IMR-90 (cell line): ENCODE measurements around the gene NKX6-1. TPM values are rescaled to one million over a fixed set of nuclear protein-coding genes. Genes with fewer than 3 reads are reported as not detected.

Experiments
- ATAC-seq: fragments of 200-7000 bp; cut with Tn5 transposase; 2 replicates; pipeline ENCODE4 v1.9.1; 2020; ENCODE audit warnings: low read depth, mild to moderate bottlenecking, moderate library complexity
- BruUV-seq: library from RNA; stranded (reverse); fragments of 400-500 nt; replicated peaks from 2 replicates; lab custom pipeline; 2021; lab: Mats Ljungman, UMichigan
- CTCF ChIA-PET: fragments of 300-600 bp; formaldehyde crosslinking; extraction: SDS; loops from one replicate; lab custom pipeline; 2021; ENCODE audit warnings: antibody characterized with exemption; lab: Yijun Ruan, JAX
- POLR2A ChIA-PET: fragments of 300-600 bp; sonication (Branson Sonifier 250); formaldehyde crosslinking; loops from one replicate; lab custom pipeline; 2022; ENCODE audit warnings: antibody characterized with exemption; ENCODE audit not compliant: unreplicated experiment; lab: Charles Lee
- DNase-seq: peaks from one replicate; pipeline ENCODE4 v3.0.0; 2013
- H2AFZ ChIP-seq: replicated peaks from 2 replicates; pipeline ENCODE3; 2013; ENCODE audit warnings: low read length, mild to moderate bottlenecking; ENCODE audit not compliant: poor library complexity
- H2AK5ac ChIP-seq: 2 replicates; pipeline ENCODE4 v1.6.1; 2013; ENCODE audit warnings: low read depth, low read length, inconsistent platforms
- H2AK9ac ChIP-seq: replicated peaks from 2 replicates; pipeline ENCODE3; 2013; ENCODE audit warnings: mild to moderate bottlenecking, low read depth, low read length, moderate library complexity; ENCODE audit not compliant: poor library complexity
- H2BK120ac ChIP-seq: 2 replicates; pipeline ENCODE4 v1.6.1; 2013; ENCODE audit warnings: low read depth, low read length, inconsistent platforms
- H2BK15ac ChIP-seq: 3 replicates; pipeline ENCODE4 v1.6.1; 2013; ENCODE audit warnings: low read depth, low read length, inconsistent platforms
- H2BK20ac ChIP-seq: 2 replicates; pipeline ENCODE4 v1.6.1; 2013; ENCODE audit warnings: low read depth, mild to moderate bottlenecking, inconsistent platforms, low read length, moderate library complexity
- H2BK5ac ChIP-seq: 2 replicates; pipeline ENCODE4 v1.6.1; 2013; ENCODE audit warnings: mild to moderate bottlenecking, low read depth, low read length, inconsistent platforms; ENCODE audit not compliant: poor library complexity, severe bottlenecking
- H3K14ac ChIP-seq: replicated peaks from 2 replicates; pipeline ENCODE4 v1.6.1; 2013; ENCODE audit warnings: low read depth, low read length, inconsistent platforms
- H3K18ac ChIP-seq: 2 replicates; pipeline ENCODE4 v1.6.1; 2013; ENCODE audit warnings: low read depth, low read length, control low read depth
- H3K23ac ChIP-seq: 2 replicates; pipeline ENCODE4 v1.6.1; 2013; ENCODE audit warnings: low read depth, low read length, inconsistent platforms
- H3K27ac ChIP-seq: 2 replicates; pipeline ENCODE4 v1.5.1; 2013; ENCODE audit warnings: mild to moderate bottlenecking, control low read depth, low read length; ENCODE audit not compliant: insufficient read depth
- H3K27me3 ChIP-seq: 2 replicates; pipeline ENCODE4 v1.6.1; 2013; ENCODE audit warnings: low read length; ENCODE audit not compliant: control insufficient read depth, insufficient read depth
- H3K36me3 ChIP-seq: 2 replicates; pipeline ENCODE4 v1.6.1; 2013; ENCODE audit warnings: low read length, mixed read lengths; ENCODE audit not compliant: control insufficient read depth, insufficient read depth
- H3K4ac ChIP-seq: 2 replicates; pipeline ENCODE4 v1.6.1; 2013; ENCODE audit warnings: low read depth, low read length, inconsistent platforms
- H3K4me1 ChIP-seq: 2 replicates; pipeline ENCODE4 v1.6.1; 2013; ENCODE audit warnings: low read length, mixed read lengths; ENCODE audit not compliant: control insufficient read depth, insufficient read depth
- H3K4me2 ChIP-seq: 2 replicates; pipeline ENCODE4 v1.6.1; 2013; ENCODE audit warnings: low read depth, mild to moderate bottlenecking, control low read depth, low read length, moderate library complexity
- H3K4me3 ChIP-seq: 2 replicates; pipeline ENCODE4 v1.5.1; 2013; ENCODE audit warnings: low read depth, mild to moderate bottlenecking, control low read depth, low read length, moderate library complexity; ENCODE audit not compliant: insufficient read depth
- H3K56ac ChIP-seq: 2 replicates; pipeline ENCODE4 v1.6.1; 2013; ENCODE audit warnings: low read length, inconsistent platforms; ENCODE audit not compliant: insufficient read depth; ENCODE audit errors: extremely low read depth
- H3K79me1 ChIP-seq, 2 experiments: 2 replicates each; pipeline ENCODE4 v1.6.1; 2013; ENCODE audit warnings: low read length in 2 of 2, inconsistent platforms in 1 of 2, low read depth in 1 of 2
- H3K9ac ChIP-seq: 2 replicates; pipeline ENCODE4 v1.6.1; 2013; ENCODE audit warnings: low read depth, low read length, control low read depth
- H3K9me1 ChIP-seq: 2 replicates; pipeline ENCODE4 v1.6.1; 2013; ENCODE audit warnings: low read length, inconsistent platforms; ENCODE audit not compliant: insufficient read depth
- H3K9me3 ChIP-seq: 2 replicates; pipeline ENCODE4 v1.6.1; 2013; ENCODE audit warnings: low read length; ENCODE audit not compliant: control insufficient read depth, insufficient read depth
- H4K20me1 ChIP-seq: 2 replicates; pipeline ENCODE4 v1.6.1; 2013; ENCODE audit warnings: low read length, inconsistent platforms; ENCODE audit not compliant: insufficient read depth
- H4K5ac ChIP-seq: 2 replicates; pipeline ENCODE4 v1.6.1; 2013; ENCODE audit warnings: mild to moderate bottlenecking, low read depth, low read length, control low read depth
- H4K8ac ChIP-seq, 2 experiments: 2 replicates each; pipeline ENCODE4 v1.6.1; 2013; ENCODE audit warnings: low read depth in 2 of 2, low read length in 2 of 2, control low read depth in 1 of 2, inconsistent platforms in 1 of 2
- H4K91ac ChIP-seq: 2 replicates; pipeline ENCODE4 v1.6.1; 2013; ENCODE audit warnings: low read depth, low read length, inconsistent platforms; ENCODE audit not compliant: insufficient read depth
- BHLHE40 ChIP-seq: fragments of 150-350 bp; IDR thresholded peaks from 2 replicates; pipeline ENCODE4 v1.6.1; 2016; ENCODE audit warnings: mild to moderate bottlenecking, low read depth, low read length
- CEBPB ChIP-seq: IDR thresholded peaks from 2 replicates; pipeline ENCODE4 v1.6.1; 2012; ENCODE audit warnings: low read depth, low read length, improper control_type of control experiment
- CHD1 ChIP-seq: IDR thresholded peaks from 2 replicates; pipeline ENCODE4 v1.6.1; 2012; ENCODE audit warnings: low read depth, low read length, improper control_type of control experiment
- FOS ChIP-seq: fragments of 150-350 bp; IDR thresholded peaks from 2 replicates; pipeline ENCODE4 v1.6.1; 2016; ENCODE audit warnings: low read depth, low read length
- MAFK ChIP-seq: IDR thresholded peaks from 2 replicates; pipeline ENCODE4 v1.6.1; 2012; ENCODE audit warnings: low read depth, low read length, improper control_type of control experiment
- MAZ ChIP-seq: IDR thresholded peaks from 2 replicates; pipeline ENCODE4 v1.6.1; 2012; ENCODE audit warnings: low read depth, mild to moderate bottlenecking, low read length, improper control_type of control experiment, moderate library complexity, borderline replicate concordance
- MXI1 ChIP-seq: IDR thresholded peaks from 2 replicates; pipeline ENCODE4 v1.6.1; 2012; ENCODE audit warnings: low read depth, mild to moderate bottlenecking, low read length, moderate library complexity, borderline replicate concordance
- NFE2L2 ChIP-seq: fragments of 150-350 bp; IDR thresholded peaks from 2 replicates; pipeline ENCODE4 v1.6.1; 2016; ENCODE audit warnings: low read depth, mild to moderate bottlenecking, low read length
- POLR2A ChIP-seq: IDR thresholded peaks from 2 replicates; pipeline ENCODE4 v1.6.1; 2012; ENCODE audit warnings: mild to moderate bottlenecking, low read depth, low read length
- RAD21 ChIP-seq: IDR thresholded peaks from 2 replicates; pipeline ENCODE4 v1.6.1; 2012; ENCODE audit warnings: low read length, improper control_type of control experiment
- RCOR1 ChIP-seq: IDR thresholded peaks from 2 replicates; pipeline ENCODE4 v1.6.1; 2012; ENCODE audit warnings: mild to moderate bottlenecking, low read length, improper control_type of control experiment; ENCODE audit not compliant: insufficient replicate concordance
- RFX5 ChIP-seq: IDR thresholded peaks from 2 replicates; pipeline ENCODE4 v1.8.0; 2012; ENCODE audit warnings: low read depth, mild to moderate bottlenecking, low read length, moderate library complexity
- SMC3 ChIP-seq: fragments of 150-350 bp; IDR thresholded peaks from 2 replicates; pipeline ENCODE4 v1.6.1; 2016; ENCODE audit warnings: low read depth, mild to moderate bottlenecking, antibody characterized with exemption, low read length, moderate library complexity
- WGBS, 2 experiments: methylation state at CpG; one replicate each; pipeline versions ENCODE4 v1.1.5 to v1.1.7; 2013; ENCODE audit warnings: missing lambda C conversion rate in 2 of 2; ENCODE audit not compliant: insufficient read length in 1 of 2; ENCODE audit errors: extremely low coverage in 2 of 2; 5-methylcytosine and 5-hydroxymethylcytosine counted together
- dilution Hi-C: fragments of 300-500 bp; cut with HindIII; formaldehyde crosslinking; loops from one replicate; pipeline ENCODE4 v1.14.3; 2018; ENCODE audit warnings: low sequenced_read_pairs; ENCODE audit not compliant: unreplicated experiment
- in situ Hi-C: fragments of 300-500 bp; cut with MboI; formaldehyde crosslinking; loops from 3 replicates; pipeline ENCODE4 v1.14.3; 2019; ENCODE audit warnings: low sequenced_read_pairs, inconsistent platforms, mixed read lengths
- intact Hi-C: fragments of 100-400 bp; cut with micrococcal nuclease; formaldehyde crosslinking; loops from 2 replicates; pipeline ENCODE4 v1.10.0; 2022
- polyA plus RNA-seq, 3 experiments: library from polyadenylated mRNA; depleted of rRNA; stranded (reverse); fragments of >200 nt; gene quantifications; 2 replicates each; pipeline ENCODE4 v1.2.3, GENCODE V29; 2012; ENCODE audit warnings: low replicate concordance in 1 of 3
- total RNA-seq: library from RNA; depleted of rRNA; stranded (reverse); fragments of >200 nt; gene quantifications from 2 replicates; pipeline ENCODE4 v1.2.3, GENCODE V29; 2012
- TF ChIP-seq, protein P1 (sequence below): fragments of 150-350 bp; IDR thresholded peaks from 2 replicates; pipeline ENCODE4 v1.6.1; 2016; ENCODE audit warnings: low read depth, mild to moderate bottlenecking, low read length, moderate library complexity, borderline replicate concordance
- TF ChIP-seq, protein P2 (sequence below): conservative IDR thresholded peaks from 2 replicates; pipeline ENCODE4 v1.5.1; 2012; ENCODE audit warnings: mild to moderate bottlenecking, low read depth, low read length, improper control_type of control experiment
- TF ChIP-seq, protein P3 (sequence below): fragments of 150-350 bp; IDR thresholded peaks from 2 replicates; pipeline ENCODE4 v1.6.1; 2017; ENCODE audit warnings: mild to moderate bottlenecking, antibody characterized with exemption, low read length, low read depth

NKX6-1 gene
- total and polyA plus RNA-seq, 2 of the 4 experiments (the other 2 are of a cell fraction), result under 0.01 to 0.24 TPM

DNA sequence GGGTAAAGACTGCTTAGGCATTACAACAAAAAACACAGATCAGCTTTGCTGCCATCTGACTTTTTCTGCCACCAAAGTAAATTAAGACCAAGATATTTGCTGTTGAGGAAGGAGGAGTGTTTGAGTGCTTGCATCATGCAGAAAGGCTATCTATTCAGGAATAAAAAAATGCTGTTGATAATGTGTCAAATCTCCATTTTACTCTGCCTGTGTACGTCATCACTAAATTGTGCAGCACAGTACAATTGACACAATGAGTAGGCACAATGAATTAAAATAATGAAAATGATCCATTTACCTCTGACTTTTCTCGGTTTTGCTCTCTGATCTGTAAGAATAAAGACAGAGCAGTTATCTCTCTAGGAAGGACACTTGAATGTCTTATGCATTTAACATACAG, 56.3 kb downstream of the NKX6-1 start:
- H3K27ac ChIP-seq, result no peak overlapping the region
- H3K79me1 ChIP-seq, result no peaks in the 10 kb centered on the region
- H2AK9ac ChIP-seq, result no peak overlapping the region
- H2AFZ ChIP-seq, result no peak overlapping the region
- H4K5ac ChIP-seq, result no peak overlapping the region
- H3K27me3 ChIP-seq, result no peaks in the 10 kb centered on the region
- ATAC-seq (no peak), DNase-seq (no peak)
- H3K9ac ChIP-seq, result no peak overlapping the region
- H2BK5ac ChIP-seq, result no peak overlapping the region
- no peak overlapping the region for H4K91ac ChIP-seq
- dilution Hi-C loops, result no loop called here
- TF ChIP-seq BHLHE40, result no peak
- TF ChIP-seq, protein P1, sequence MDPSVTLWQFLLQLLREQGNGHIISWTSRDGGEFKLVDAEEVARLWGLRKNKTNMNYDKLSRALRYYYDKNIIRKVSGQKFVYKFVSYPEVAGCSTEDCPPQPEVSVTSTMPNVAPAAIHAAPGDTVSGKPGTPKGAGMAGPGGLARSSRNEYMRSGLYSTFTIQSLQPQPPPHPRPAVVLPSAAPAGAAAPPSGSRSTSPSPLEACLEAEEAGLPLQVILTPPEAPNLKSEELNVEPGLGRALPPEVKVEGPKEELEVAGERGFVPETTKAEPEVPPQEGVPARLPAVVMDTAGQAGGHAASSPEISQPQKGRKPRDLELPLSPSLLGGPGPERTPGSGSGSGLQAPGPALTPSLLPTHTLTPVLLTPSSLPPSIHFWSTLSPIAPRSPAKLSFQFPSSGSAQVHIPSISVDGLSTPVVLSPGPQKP, result no peak
- TF ChIP-seq RCOR1, result no peak
- no peak for TF ChIP-seq RAD21
- no peak for TF ChIP-seq MAFK
- TF ChIP-seq SMC3, result no peak
- TF ChIP-seq CHD1, result no peak
- TF ChIP-seq CEBPB, result no peak
- TF ChIP-seq RFX5, result no peak
- TF ChIP-seq POLR2A, result no peak
- TF ChIP-seq MXI1, result no peak
- no peak for TF ChIP-seq FOS
- TF ChIP-seq, protein P2, sequence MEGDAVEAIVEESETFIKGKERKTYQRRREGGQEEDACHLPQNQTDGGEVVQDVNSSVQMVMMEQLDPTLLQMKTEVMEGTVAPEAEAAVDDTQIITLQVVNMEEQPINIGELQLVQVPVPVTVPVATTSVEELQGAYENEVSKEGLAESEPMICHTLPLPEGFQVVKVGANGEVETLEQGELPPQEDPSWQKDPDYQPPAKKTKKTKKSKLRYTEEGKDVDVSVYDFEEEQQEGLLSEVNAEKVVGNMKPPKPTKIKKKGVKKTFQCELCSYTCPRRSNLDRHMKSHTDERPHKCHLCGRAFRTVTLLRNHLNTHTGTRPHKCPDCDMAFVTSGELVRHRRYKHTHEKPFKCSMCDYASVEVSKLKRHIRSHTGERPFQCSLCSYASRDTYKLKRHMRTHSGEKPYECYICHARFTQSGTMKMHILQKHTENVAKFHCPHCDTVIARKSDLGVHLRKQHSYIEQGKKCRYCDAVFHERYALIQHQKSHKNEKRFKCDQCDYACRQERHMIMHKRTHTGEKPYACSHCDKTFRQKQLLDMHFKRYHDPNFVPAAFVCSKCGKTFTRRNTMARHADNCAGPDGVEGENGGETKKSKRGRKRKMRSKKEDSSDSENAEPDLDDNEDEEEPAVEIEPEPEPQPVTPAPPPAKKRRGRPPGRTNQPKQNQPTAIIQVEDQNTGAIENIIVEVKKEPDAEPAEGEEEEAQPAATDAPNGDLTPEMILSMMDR, result no peak
- TF ChIP-seq, protein P3, sequence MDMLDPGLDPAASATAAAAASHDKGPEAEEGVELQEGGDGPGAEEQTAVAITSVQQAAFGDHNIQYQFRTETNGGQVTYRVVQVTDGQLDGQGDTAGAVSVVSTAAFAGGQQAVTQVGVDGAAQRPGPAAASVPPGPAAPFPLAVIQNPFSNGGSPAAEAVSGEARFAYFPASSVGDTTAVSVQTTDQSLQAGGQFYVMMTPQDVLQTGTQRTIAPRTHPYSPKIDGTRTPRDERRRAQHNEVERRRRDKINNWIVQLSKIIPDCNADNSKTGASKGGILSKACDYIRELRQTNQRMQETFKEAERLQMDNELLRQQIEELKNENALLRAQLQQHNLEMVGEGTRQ, result no peak
- no peak for TF ChIP-seq NFE2L2
- no peak for TF ChIP-seq MAZ
- H3K18ac ChIP-seq, result no peak overlapping the region
- H3K4me2 ChIP-seq, result no peak overlapping the region
- no TSS peak for BruUV-seq
- no peak overlapping the region for H3K23ac ChIP-seq
- intact Hi-C loops, result no loop called here
- no peaks in the 10 kb centered on the region for H3K4me1 ChIP-seq
- no peak overlapping the region for H2AK5ac ChIP-seq
- CTCF ChIA-PET, result no interaction called here
- no peak overlapping the region for H2BK15ac ChIP-seq
- no peak overlapping the region for H2BK120ac ChIP-seq
- no peak overlapping the region for H3K56ac ChIP-seq
- no peak overlapping the region for H3K4ac ChIP-seq
- POLR2A ChIA-PET, result no interaction called here
- no peaks in the 10 kb centered on the region for H3K9me1 ChIP-seq
- in situ Hi-C loops, result no loop called here
- H4K8ac ChIP-seq, result no peak overlapping the region
- H4K20me1 ChIP-seq, result no peaks in the 10 kb centered on the region
- H3K9me3 ChIP-seq, result no peaks in the 10 kb centered on the region
- no peak overlapping the region for H3K4me3 ChIP-seq
- WGBS, 2 experiments, result no CpG with 5 or more reads among the region's 2 CpGs
- H3K14ac ChIP-seq, result no peak overlapping the region
- H3K36me3 ChIP-seq, result no peaks in the 10 kb centered on the region
- no peak overlapping the region for H2BK20ac ChIP-seq
